EH (cell line): ENCODE results near the gene GPX6.
A peak's percentile ranks its signal among the peaks of the same experiment; 100 is the strongest.
"Not testable (repeated sequence)": the region's sequence is repeated elsewhere in the genome, so short reads cannot be mapped to it uniquely, and the experiment has no call there.

Experiments used
- DNase-seq: peaks from one replicate; pipeline ENCODE4 v3.0.0-alpha.2; 2015; ENCODE audit warnings: low read depth

GPX6 gene, protein sequence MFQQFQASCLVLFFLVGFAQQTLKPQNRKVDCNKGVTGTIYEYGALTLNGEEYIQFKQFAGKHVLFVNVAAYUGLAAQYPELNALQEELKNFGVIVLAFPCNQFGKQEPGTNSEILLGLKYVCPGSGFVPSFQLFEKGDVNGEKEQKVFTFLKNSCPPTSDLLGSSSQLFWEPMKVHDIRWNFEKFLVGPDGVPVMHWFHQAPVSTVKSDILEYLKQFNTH

DNA sequence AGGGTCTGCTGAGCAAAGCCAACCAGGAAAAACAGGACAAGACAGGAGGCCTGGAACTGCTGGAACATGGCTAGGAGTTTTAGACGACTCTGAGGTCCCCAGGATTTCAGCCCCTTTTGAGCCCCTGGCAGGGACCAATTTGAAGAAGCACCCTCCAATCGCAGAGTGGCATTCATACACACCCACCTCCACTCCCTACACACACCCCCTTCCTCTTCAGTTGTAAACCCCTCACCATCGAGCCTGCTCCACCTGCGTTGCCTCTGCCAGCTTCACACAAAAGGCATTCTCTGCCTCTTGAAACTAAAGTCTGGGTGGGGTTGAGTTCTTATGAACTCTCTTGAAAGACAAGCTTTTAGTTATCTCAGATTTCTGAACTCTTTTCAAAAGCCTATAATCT, at the start of gene GPX6:
GPX6 (minus strand) TSS at position 118 of the 400 bp plus-strand sequence; CDS start at position 68, 50 bp downstream.
- DNase-seq, result no peak

DNA sequence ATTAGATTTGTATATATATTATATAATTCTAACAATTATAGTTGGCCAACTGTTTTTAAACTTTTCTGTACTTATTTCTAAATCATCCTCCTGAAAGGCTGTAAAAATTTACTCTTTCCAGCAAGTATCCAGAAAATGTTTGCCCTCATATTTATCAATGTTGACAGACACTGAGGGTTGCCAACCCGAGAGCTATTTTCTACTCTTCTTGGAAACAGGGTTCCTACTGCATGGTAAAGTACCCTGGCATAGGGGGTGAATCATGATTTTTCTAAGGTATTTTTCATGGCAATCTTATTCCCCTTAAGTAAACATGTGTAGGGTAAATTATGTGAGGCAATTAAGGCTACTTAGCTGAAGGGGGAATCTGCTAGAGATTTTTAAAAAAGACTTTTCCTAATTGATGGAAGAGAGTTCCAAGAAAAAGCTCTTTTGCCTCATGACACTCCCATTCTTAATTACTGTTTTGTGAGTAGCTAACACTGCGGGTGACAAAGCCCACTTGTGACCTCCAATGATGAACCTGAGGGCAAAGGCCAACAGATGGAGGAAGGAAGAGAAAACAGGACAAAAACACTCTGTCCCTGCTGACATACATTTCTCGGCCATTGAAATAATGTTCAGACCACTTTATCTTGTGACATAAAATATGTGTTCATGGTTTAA, 48.0 kb upstream of the GPX6 start:
- no peak for DNase-seq

DNA sequence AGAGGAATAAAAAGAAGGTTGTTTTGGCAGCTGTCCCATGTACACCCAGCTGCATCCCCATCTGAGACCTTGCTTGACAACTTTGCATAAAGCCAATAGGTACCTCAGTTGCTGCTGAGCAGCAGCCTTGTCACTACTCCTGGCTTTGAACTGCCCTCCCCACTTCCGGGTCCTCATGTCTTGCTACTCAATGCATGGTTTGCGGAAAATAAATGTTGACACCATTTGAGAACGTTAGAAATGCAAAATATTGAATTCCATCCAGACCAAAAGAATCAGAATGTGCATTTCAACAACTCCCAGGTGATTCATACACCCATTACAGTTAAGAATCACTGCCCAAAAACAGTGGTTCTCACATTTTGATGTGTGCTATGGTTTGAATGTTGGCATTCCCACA, 43.0 kb upstream of the GPX6 start:
- no peak for DNase-seq

- DNase-seq, result no peak
Observed at GRCh38 chr6:28555136-28555535, 39.5 kb upstream of the GPX6 start.

DNA sequence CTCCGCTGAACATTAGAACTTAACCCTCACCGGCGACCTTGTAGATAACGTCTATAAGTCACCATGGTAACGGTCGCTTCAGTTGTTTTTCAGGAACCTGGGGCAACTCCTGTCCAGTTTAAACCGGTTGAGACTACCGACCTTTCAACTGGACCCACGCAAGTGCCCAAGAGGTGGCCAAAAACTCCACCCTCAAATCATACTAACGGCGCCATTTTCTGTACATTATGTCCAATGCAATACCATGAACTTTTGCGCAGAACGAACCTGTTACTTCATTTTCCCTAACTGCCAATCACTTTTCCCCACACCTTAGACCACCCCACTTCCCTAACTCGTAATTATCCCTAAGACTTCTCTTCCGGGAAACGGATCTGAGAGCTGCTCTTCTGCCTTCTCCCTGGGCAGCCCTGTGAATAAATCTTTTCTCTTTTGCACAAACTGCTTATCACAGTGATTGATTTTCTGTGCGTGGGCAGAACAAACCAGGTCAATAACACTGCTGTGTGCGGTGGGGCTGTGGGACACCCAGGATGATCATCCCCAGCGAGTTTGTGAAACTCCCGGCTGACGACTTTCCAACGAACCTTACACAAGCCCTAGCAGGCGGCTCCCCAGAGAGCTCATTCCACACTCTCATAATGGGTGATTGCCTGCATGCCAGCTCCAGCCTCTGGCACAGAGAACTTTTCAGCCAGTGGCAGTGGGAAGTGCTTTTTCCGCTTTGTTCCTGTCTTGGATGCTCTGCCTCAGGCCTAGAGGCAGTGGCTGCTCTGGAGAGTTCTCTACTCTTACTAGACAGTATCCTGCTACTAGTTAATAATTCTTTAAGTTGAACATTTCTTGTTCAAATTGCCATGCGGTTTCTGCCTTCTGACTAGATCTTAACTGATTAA, 38.6 kb upstream of the GPX6 start:
- no peak for DNase-seq

GRCh38 chr6:28553384-28553985, 37.9 kb upstream of the GPX6 start:
- DNase-seq, result no peak

- no peak for DNase-seq
Observed at GRCh38 chr6:28551891-28552666, 36.5 kb upstream of the GPX6 start.

DNA sequence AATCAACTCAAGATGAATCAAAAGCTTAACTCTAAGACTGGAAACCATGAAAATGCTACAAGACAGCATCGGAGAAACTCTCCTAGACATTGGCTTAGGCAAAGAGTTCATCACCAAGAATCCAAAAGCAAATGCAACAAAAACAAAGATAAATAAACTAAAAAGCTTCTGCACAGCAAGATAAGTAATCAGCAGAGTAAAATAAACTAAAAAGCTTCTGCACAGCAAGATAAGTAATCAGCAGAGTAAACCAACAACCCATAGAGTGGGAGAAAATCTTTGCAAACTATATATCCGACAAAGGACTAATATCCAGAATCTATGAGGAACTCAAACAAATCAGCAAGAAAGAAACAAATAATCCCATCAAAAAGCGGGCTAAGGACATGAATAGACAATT, 31.4 kb upstream of the GPX6 start:
- not testable (repeated sequence) for DNase-seq

- DNase-seq, result no peak
Observed at GRCh38 chr6:28545955-28546354, 30.4 kb upstream of the GPX6 start.

GRCh38 chr6:28543651-28544610, 28.3 kb upstream of the GPX6 start:
- DNase-seq, result no peak

- peak; percentile 79 for DNase-seq
Observed at GRCh38 chr6:28542440-28543296, 27.1 kb upstream of the GPX6 start.

DNA sequence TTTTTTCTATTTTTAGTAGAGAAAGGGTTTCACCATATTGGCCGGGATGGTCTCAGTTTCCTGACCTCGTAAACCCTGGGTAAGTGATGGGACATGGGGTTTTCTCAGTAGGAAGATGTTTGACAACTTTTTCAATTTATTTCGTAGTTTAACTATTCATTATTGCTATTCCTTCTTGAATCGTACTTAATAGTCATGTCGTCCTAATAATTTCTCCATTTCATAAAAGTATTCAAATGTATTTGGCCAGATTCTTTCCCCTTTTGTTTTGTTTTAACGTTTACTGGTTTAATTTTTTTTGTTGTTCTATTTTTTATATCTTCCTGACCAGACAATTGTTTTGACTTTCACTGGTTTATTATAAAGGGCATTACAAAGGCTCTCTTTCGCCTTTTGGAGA, 26.4 kb upstream of the GPX6 start:
- DNase-seq, result no peak

- no peak for DNase-seq
Observed at GRCh38 chr6:28537509-28538140, 22.0 kb upstream of the GPX6 start.

GRCh38 chr6:28537065-28537464, 21.5 kb upstream of the GPX6 start:
- no peak for DNase-seq

DNA sequence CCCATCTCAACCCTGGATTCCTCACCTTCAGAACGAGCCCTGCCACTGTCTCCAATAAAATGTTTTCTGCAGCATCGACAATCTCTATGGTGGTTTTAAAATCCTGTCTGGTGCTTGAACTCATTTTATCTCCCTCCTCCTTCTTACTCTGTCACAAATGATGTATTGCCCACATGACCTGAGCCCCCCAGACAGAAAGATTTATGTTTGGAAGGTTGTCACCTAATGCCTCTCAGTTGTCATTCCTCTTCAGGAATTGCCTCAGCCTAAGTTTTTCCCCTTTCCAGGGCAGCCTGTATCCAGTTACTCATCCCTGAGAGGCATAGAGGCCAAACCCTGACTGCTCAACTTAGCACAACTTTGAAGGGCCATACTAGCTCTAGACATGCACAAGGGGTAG, 19.3 kb upstream of the GPX6 start:
- no peak for DNase-seq

- no peak for DNase-seq
Observed at GRCh38 chr6:28534306-28534705, 18.7 kb upstream of the GPX6 start.

DNA sequence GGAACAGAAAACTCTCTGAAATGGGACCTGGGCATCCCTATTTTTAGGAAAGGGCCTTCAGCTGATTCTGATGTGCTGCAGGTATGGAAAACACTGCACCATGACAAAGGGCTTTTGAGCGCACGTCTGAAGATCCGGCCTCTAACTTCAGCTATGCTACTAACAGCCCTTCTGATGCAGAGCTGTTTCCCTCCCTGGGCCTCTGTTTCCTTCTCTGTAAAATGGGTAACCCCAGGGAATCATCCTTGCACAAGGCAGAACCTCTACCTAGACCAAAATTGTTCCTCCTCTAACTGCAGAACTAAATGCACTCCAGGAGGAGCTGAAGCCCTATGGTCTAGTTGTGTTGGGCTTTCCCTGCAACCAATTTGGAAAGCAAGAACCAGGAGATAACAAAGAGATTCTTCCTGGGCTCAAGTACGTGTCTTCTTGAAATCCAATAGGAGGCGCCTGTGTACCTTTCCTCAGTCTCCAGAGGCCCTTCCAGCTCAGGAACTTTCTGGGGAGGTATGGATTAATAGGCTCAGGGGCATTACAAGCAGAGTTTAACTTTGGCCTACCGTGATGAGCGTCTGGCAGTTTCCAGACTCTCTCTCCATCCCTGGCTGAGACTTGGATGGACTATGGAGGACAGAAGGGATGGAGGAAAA, 16.0 kb upstream of the GPX6 start:
- DNase-seq, result no peak

GRCh38 chr6:28530777-28531176, 15.2 kb upstream of the GPX6 start:
- DNase-seq, result no peak
